GM12878 (cell line): Measurements from ENCODE around the gene NKX2-3. TPM values are rescaled to one million over a fixed set of nuclear protein-coding genes. Genes with fewer than 3 reads are reported as not detected.

ENCODE experiments used
- ATAC-seq: fragments of 200-7000 bp; cut with Tn5 transposase; 3 replicates; pipeline ENCODE4 v1.9.1; 2020; ENCODE audit warnings: mild to moderate bottlenecking, moderate library complexity
- BruUV-seq: library from RNA; stranded (reverse); fragments of 400-500 nt; replicated peaks from 2 replicates; lab custom pipeline; 2021; lab: Mats Ljungman, UMichigan
- CTCF ChIA-PET: fragments of 300-600 bp; sonication (Branson Sonifier 250); formaldehyde crosslinking; extraction: SDS; loops from one replicate; lab custom pipeline; 2021; ENCODE audit warnings: inconsistent platforms; lab: Yijun Ruan, JAX
- POLR2A ChIA-PET: fragments of 350-600 bp; formaldehyde crosslinking; extraction: SDS; loops from one replicate; lab custom pipeline; 2021; ENCODE audit warnings: inconsistent platforms; lab: Charles Lee
- RAD21 ChIA-PET: fragments of 300-600 bp; sonication (Branson Sonifier 250); formaldehyde crosslinking; loops from one replicate; lab custom pipeline; 2023; ENCODE audit warnings: antibody characterized with exemption; ENCODE audit not compliant: unreplicated experiment; lab: Charles Lee
- SMC1A ChIA-PET: fragments of 300-600 bp; sonication (Branson Sonifier 250); formaldehyde crosslinking; loops from one replicate; lab custom pipeline; 2023; ENCODE audit not compliant: unreplicated experiment, uncharacterized antibody; lab: Charles Lee
- DNase-seq: peaks from one replicate; pipeline ENCODE4 v3.0.0-alpha.2; 2011; ENCODE audit warnings: low read depth, low spot score
- FAIRE-seq: peaks from 3 replicates; lab custom pipeline; 2011; peaks lifted over from hg19 to GRCh38; lab: Jason Lieb, UNC
- H2AFZ ChIP-seq: 2 replicates; pipeline ENCODE4 v1.6.0; 2011; ENCODE audit warnings: low read depth, low read length, control low read depth; ENCODE audit not compliant: control insufficient read depth
- H3K27ac ChIP-seq: 2 replicates; pipeline ENCODE4 v1.5.1; 2011; ENCODE audit warnings: control low read depth; ENCODE audit not compliant: control insufficient read depth, insufficient read depth
- H3K27me3 ChIP-seq, 2 experiments: replicated peaks in 1 of 2; 2 replicates each; pipeline versions ENCODE4 v1.6.0 to v1.6.1; 2011; ENCODE audit warnings: low read length in 1 of 2; ENCODE audit not compliant: control insufficient read depth in 2 of 2, insufficient read depth in 2 of 2
- H3K36me3 ChIP-seq, 2 experiments: 2 replicates each; pipeline ENCODE4 v1.5.1; 2011; ENCODE audit warnings: low read length in 1 of 2; ENCODE audit not compliant: control insufficient read depth in 2 of 2, insufficient read depth in 2 of 2
- H3K4me1 ChIP-seq: 2 replicates; pipeline ENCODE4 v1.6.1; 2011; ENCODE audit warnings: mild to moderate bottlenecking, low read length, moderate library complexity, mixed read lengths; ENCODE audit not compliant: control insufficient read depth, insufficient read depth
- H3K4me2 ChIP-seq: 2 replicates; pipeline ENCODE4 v1.6.0; 2011; ENCODE audit warnings: control low read depth; ENCODE audit not compliant: control insufficient read depth, insufficient read depth
- H3K4me3 ChIP-seq: fragments of 200-600 bp; sonication (generic); 2 replicates; pipeline ENCODE4 v1.5.1; 2016
- H3K79me2 ChIP-seq: 2 replicates; pipeline ENCODE4 v1.6.0; 2011; ENCODE audit warnings: low read length; ENCODE audit not compliant: control insufficient read depth, insufficient read depth
- H3K9ac ChIP-seq: 2 replicates; pipeline ENCODE4 v1.8.0; 2011; ENCODE audit warnings: low read length, control low read depth, mixed read lengths; ENCODE audit not compliant: control insufficient read depth, insufficient read depth
- H3K9me3 ChIP-seq: replicated peaks from 3 replicates; pipeline ENCODE4 v1.5.1; 2011; ENCODE audit warnings: mild to moderate bottlenecking, low read length; ENCODE audit not compliant: control insufficient read depth, insufficient read depth
- H4K20me1 ChIP-seq: 2 replicates; pipeline ENCODE4 v1.6.0; 2011; ENCODE audit not compliant: control insufficient read depth, insufficient read depth
- ATF3 ChIP-seq: IDR thresholded peaks from 2 replicates; pipeline ENCODE4 v1.6.1; 2011; ENCODE audit warnings: low read depth, mild to moderate bottlenecking, low read length, moderate library complexity, borderline replicate concordance; ENCODE audit errors: extremely low read depth
- ATF7 ChIP-seq: fragments of 450-650 bp; IDR thresholded peaks from 2 replicates; pipeline ENCODE4 v1.6.1; 2016; ENCODE audit warnings: low read depth, mild to moderate bottlenecking
- CREM ChIP-seq: IDR thresholded peaks from 2 replicates; pipeline ENCODE4 v1.6.1; 2014; ENCODE audit warnings: antibody characterized with exemption, low read depth
- ESRRA ChIP-seq: IDR thresholded peaks from 2 replicates; pipeline ENCODE4 v1.6.1; 2012; ENCODE audit warnings: mild to moderate bottlenecking, low read length, improper control_type of control experiment
- IRF4 ChIP-seq: IDR thresholded peaks from 2 replicates; pipeline ENCODE4 v1.6.1; 2011; ENCODE audit warnings: low read depth, low read length
- KLF5 ChIP-seq: fragments of 450-650 bp; IDR thresholded peaks from 2 replicates; pipeline ENCODE4 v1.6.1; 2014; ENCODE audit warnings: mild to moderate bottlenecking; ENCODE audit not compliant: partially characterized antibody
- LARP7 ChIP-seq: fragments of 450-650 bp; IDR thresholded peaks from 2 replicates; pipeline ENCODE4 v1.6.1; 2017; ENCODE audit warnings: mild to moderate bottlenecking
- MTA2 ChIP-seq: fragments of 450-650 bp; IDR thresholded peaks from 2 replicates; pipeline ENCODE4 v1.6.1; 2016; ENCODE audit warnings: low read depth, mild to moderate bottlenecking, moderate library complexity
- NR2C2 ChIP-seq: IDR thresholded peaks from 2 replicates; pipeline ENCODE4 v1.6.1; 2011; ENCODE audit warnings: borderline replicate concordance, low read depth; ENCODE audit not compliant: control insufficient read depth, insufficient read length
- PAX8 ChIP-seq: fragments of 450-650 bp; IDR thresholded peaks from 2 replicates; pipeline ENCODE4 v1.6.1; 2017; ENCODE audit warnings: mild to moderate bottlenecking, moderate library complexity
- RB1 ChIP-seq: fragments of 450-650 bp; formaldehyde crosslinking; IDR thresholded peaks from 2 replicates; pipeline ENCODE4 v1.6.1; 2017; ENCODE audit warnings: mild to moderate bottlenecking, borderline replicate concordance
- SIX5 ChIP-seq: IDR thresholded peaks from 2 replicates; pipeline ENCODE4 v1.6.1; 2011; ENCODE audit warnings: mild to moderate bottlenecking, low read depth, low read length, moderate library complexity; ENCODE audit not compliant: severe bottlenecking
- SP1 ChIP-seq: IDR thresholded peaks from one replicate; pipeline ENCODE4 v1.6.1; 2011; ENCODE audit warnings: low read depth, low read length
- SPI1 ChIP-seq: IDR thresholded peaks from 2 replicates; pipeline ENCODE4 v1.6.1; 2011; ENCODE audit warnings: low read depth, mild to moderate bottlenecking, low read length, moderate library complexity, borderline replicate concordance; ENCODE audit not compliant: insufficient read depth
- TAF1 ChIP-seq: IDR thresholded peaks from 2 replicates; pipeline ENCODE4 v1.6.1; 2011; ENCODE audit warnings: mild to moderate bottlenecking, low read depth, low read length, borderline replicate concordance
- TBL1XR1 ChIP-seq: IDR thresholded peaks from 2 replicates; pipeline ENCODE4 v1.6.1; 2012; ENCODE audit warnings: low read depth, low read length, improper control_type of control experiment
- YY1 ChIP-seq: IDR thresholded peaks from 2 replicates; pipeline ENCODE4 v1.6.1; 2011; ENCODE audit warnings: low read depth, mild to moderate bottlenecking, low read length
- whole genome bisulfite sequencing: methylation state at CpG from one replicate; pipeline ENCODE4 v1.1.6; 2016; ENCODE audit warnings: low lambda C conversion rate; ENCODE audit not compliant: insufficient replicate concordance, insufficient coverage; ENCODE audit errors: missing lambda C conversion rate; 5-methylcytosine and 5-hydroxymethylcytosine counted together
- in situ Hi-C: fragments of 300-500 bp; cut with MboI; formaldehyde crosslinking; loops from 9 replicates; pipeline ENCODE4 v1.14.3; 2018; ENCODE audit warnings: mixed read lengths
- intact Hi-C: fragments of 100-400 bp; cut with micrococcal nuclease; formaldehyde crosslinking; loops from one replicate; pipeline ENCODE4 v1.14.2; 2022; ENCODE audit not compliant: unreplicated experiment
- polyA plus RNA-seq, 11 experiments: library from polyadenylated mRNA; depleted of rRNA in 4 of 11; unstranded in 6 of 11; stranded (reverse) in 5 of 11; fragments of >200 nt; fragmentation: Nextera tagmentation in 4 of 11; fragmentation: Illumina TruSeq in 1 of 11; extraction: Ambion mirVana in 4 of 11; extraction: Trizol in 1 of 11; gene quantifications; 1 replicate in 1 of 11; 2 replicates in 10 of 11; pipeline versions ENCODE4 v1.2.1 to v1.2.3, GENCODE V29; 2011 to 2016; ENCODE audit warnings: inconsistent platforms in 2 of 11, missing spikeins in 2 of 11, low read depth in 1 of 11
- total RNA-seq, 4 experiments: library from RNA; depleted of rRNA in 3 of 4; stranded (reverse); fragments of >200 nt in 3 of 4; fragmentation: Illumina TruSeq in 1 of 4; extraction: Trizol in 1 of 4; gene quantifications; 2 replicates each; pipeline versions ENCODE4 v1.2.1 to v1.2.3, GENCODE V29; 2013 to 2021
- TF ChIP-seq, protein P1 (sequence below): fragments of 450-650 bp; formaldehyde crosslinking; IDR thresholded peaks from 2 replicates; pipeline ENCODE4 v1.4.0; 2020; ENCODE audit warnings: mild to moderate bottlenecking, moderate library complexity
- TF ChIP-seq, protein P2 (sequence below): fragments of 150-350 bp; IDR thresholded peaks from 2 replicates; pipeline ENCODE4 v1.6.1; 2014; ENCODE audit warnings: mild to moderate bottlenecking, low read depth, low read length

The NKX2-3 gene
- total and polyA plus RNA-seq, 10 of the 15 experiments (the other 5 are each of a cell fraction or from before 2014, with no cell fraction given): not detected

DNA sequence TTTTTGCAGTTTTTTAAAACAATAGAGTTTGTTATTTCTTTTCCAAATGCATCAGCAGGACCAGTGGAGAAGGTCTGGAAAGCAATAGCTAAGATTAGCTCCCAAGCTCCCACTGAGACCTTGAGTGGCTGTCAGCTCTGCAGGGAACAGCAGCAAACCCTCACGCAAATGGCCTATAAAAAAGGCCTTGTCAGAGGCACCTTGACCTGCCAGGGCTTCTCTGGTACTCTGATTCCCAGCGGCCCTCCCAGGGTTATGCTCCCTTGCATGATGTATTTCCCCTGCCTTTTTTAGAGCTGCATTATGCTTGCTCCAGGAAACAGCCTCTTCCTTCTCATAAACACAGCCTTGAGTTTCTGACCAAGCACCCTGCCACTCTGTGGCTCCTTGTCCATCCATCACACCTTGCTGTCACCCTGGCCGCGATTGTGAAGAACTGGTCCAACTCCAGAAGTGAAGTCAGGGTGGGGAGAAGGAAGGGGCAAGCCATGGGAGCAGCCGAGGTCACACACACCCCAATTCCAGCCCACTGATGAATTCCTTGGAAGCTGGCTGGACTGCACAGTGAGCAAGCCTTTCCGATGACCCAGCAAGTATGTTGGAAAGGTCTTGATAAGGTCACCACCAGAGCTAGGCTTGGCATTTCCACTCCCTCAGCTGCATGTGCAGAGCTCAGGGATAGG, 35.3 kb upstream of the NKX2-3 start (continued):
- TF ChIP-seq SIX5 (no peak), KLF5 (no peak), YY1 (no peak)
- TF ChIP-seq, all 136 proteins: peak for 0

DNA sequence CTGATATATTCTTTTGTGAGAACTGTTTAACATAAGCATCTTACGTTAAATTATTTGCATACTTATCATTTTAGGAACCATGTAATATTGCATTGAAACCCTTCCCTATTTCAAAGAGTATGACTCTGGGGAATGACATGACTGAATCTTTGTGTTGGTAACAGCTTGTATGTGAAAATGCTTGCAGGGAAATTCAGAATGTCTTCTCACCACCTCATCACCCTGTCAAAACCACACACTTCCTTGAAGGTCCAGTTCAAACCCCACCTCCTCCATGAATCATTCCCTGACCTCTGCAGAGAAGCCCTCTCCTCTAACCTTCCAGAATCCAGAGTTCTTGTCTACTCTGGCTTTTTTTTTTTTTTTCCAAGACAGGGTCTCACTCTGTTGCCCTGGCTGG, 26.3 kb upstream of the NKX2-3 start:
- FAIRE-seq (no peak), DNase-seq (no peak), ATAC-seq (no peak)
- intact Hi-C loops (no loop called here), in situ Hi-C loops (no loop called here)
- H3K4me3 ChIP-seq: no peak overlapping the region
- no peaks in the 10 kb centered on the region for H4K20me1 ChIP-seq
- no peaks in the 10 kb centered on the region for H3K9me3 ChIP-seq
- no peaks in the 10 kb centered on the region for H3K36me3 ChIP-seq
- ChIA-PET RAD21 (no interaction called here), POLR2A (no interaction called here), SMC1A (no interaction called here), CTCF (interaction anchor here (1.6 kb wide), 1 partner anchor 53 kb away, joined by 4 read pairs; no protein-coding TSS in a partner anchor)
- no peak overlapping the region for H3K9ac ChIP-seq
- no peaks in the 10 kb centered on the region for H3K79me2 ChIP-seq
- H3K27me3 ChIP-seq: no peaks in the 10 kb centered on the region; a peak in 1 of 4 replicates
- no peaks in the 10 kb centered on the region for H3K4me1 ChIP-seq
- BruUV-seq: no TSS peak
- no peak overlapping the region for H2AFZ ChIP-seq
- WGBS: 0% methylated on average over 1 of the region's 1 CpG
- H3K4me2 ChIP-seq: no peak overlapping the region
- no peak overlapping the region for H3K27ac ChIP-seq
- TF ChIP-seq, protein P1, sequence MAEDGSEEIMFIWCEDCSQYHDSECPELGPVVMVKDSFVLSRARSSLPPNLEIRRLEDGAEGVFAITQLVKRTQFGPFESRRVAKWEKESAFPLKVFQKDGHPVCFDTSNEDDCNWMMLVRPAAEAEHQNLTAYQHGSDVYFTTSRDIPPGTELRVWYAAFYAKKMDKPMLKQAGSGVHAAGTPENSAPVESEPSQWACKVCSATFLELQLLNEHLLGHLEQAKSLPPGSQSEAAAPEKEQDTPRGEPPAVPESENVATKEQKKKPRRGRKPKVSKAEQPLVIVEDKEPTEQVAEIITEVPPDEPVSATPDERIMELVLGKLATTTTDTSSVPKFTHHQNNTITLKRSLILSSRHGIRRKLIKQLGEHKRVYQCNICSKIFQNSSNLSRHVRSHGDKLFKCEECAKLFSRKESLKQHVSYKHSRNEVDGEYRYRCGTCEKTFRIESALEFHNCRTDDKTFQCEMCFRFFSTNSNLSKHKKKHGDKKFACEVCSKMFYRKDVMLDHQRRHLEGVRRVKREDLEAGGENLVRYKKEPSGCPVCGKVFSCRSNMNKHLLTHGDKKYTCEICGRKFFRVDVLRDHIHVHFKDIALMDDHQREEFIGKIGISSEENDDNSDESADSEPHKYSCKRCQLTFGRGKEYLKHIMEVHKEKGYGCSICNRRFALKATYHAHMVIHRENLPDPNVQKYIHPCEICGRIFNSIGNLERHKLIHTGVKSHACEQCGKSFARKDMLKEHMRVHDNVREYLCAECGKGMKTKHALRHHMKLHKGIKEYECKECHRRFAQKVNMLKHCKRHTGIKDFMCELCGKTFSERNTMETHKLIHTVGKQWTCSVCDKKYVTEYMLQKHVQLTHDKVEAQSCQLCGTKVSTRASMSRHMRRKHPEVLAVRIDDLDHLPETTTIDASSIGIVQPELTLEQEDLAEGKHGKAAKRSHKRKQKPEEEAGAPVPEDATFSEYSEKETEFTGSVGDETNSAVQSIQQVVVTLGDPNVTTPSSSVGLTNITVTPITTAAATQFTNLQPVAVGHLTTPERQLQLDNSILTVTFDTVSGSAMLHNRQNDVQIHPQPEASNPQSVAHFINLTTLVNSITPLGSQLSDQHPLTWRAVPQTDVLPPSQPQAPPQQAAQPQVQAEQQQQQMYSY (CRISPR knock-in tag): no peak
- TF ChIP-seq, protein P2, sequence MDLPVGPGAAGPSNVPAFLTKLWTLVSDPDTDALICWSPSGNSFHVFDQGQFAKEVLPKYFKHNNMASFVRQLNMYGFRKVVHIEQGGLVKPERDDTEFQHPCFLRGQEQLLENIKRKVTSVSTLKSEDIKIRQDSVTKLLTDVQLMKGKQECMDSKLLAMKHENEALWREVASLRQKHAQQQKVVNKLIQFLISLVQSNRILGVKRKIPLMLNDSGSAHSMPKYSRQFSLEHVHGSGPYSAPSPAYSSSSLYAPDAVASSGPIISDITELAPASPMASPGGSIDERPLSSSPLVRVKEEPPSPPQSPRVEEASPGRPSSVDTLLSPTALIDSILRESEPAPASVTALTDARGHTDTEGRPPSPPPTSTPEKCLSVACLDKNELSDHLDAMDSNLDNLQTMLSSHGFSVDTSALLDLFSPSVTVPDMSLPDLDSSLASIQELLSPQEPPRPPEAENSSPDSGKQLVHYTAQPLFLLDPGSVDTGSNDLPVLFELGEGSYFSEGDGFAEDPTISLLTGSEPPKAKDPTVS: no peak
- TF ChIP-seq LARP7 (no peak), IRF4 (no peak), ATF7 (no peak), TAF1 (no peak), NR2C2 (no peak), PAX8 (no peak), ATF3 (no peak), CREM (no peak), SPI1 (no peak), TBL1XR1 (no peak), SP1 (no peak), ESRRA (no peak), RB1 (no peak), MTA2 (no peak)
